MM.1S (cell line): ENCODE data around the gene RNASET2.

Source experiments
- EZH2phosphoT487 ChIP-seq: fragments of 300-600 bp; sonication (generic); IDR thresholded peaks from 2 replicates; pipeline ENCODE4 v1.6.1; 2018; ENCODE audit warnings: antibody characterized with exemption, low read length
- TF ChIP-seq, protein P1 (sequence below): fragments of 300-600 bp; sonication (generic); IDR thresholded peaks from 2 replicates; pipeline ENCODE4 v1.5.1; 2016; ENCODE audit warnings: antibody characterized with exemption, low read length, mixed read lengths

GRCh38 chr6:166971271-166971670, 14.9 kb upstream of the RNASET2 start:
- TF ChIP-seq, protein P1, sequence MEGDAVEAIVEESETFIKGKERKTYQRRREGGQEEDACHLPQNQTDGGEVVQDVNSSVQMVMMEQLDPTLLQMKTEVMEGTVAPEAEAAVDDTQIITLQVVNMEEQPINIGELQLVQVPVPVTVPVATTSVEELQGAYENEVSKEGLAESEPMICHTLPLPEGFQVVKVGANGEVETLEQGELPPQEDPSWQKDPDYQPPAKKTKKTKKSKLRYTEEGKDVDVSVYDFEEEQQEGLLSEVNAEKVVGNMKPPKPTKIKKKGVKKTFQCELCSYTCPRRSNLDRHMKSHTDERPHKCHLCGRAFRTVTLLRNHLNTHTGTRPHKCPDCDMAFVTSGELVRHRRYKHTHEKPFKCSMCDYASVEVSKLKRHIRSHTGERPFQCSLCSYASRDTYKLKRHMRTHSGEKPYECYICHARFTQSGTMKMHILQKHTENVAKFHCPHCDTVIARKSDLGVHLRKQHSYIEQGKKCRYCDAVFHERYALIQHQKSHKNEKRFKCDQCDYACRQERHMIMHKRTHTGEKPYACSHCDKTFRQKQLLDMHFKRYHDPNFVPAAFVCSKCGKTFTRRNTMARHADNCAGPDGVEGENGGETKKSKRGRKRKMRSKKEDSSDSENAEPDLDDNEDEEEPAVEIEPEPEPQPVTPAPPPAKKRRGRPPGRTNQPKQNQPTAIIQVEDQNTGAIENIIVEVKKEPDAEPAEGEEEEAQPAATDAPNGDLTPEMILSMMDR, result no peak
- TF ChIP-seq EZH2phosphoT487, result no peak
